Upper lobe of left lung (tissue), 4 donors: ENCODE data around the gene E2F7.

Experiments used
- POLR2A ChIP-seq, 4 donors: fragments of 450-650 bp; IDR thresholded peaks; one replicate each; pipeline ENCODE4 v1.5.1; 2016 to 2017; ENCODE audit warnings: antibody characterized with exemption in 4 of 4, mild to moderate bottlenecking in 2 of 4
- POLR2AphosphoS5 ChIP-seq, 2 donors: sonication (generic); formaldehyde crosslinking; IDR thresholded peaks; one replicate each; pipeline ENCODE4 v1.5.1; 2017; ENCODE audit warnings: antibody characterized with exemption in 2 of 2
- TF ChIP-seq, protein P1 (sequence below), 6 experiments: fragments of 450-650 bp in 4 of 6; fragments of 200-600 bp in 2 of 6; sonication (generic) in 2 of 6; IDR thresholded peaks; one replicate each; pipeline ENCODE4 v1.5.1; 2016 to 2019; ENCODE audit warnings: antibody characterized with exemption in 6 of 6

DNA sequence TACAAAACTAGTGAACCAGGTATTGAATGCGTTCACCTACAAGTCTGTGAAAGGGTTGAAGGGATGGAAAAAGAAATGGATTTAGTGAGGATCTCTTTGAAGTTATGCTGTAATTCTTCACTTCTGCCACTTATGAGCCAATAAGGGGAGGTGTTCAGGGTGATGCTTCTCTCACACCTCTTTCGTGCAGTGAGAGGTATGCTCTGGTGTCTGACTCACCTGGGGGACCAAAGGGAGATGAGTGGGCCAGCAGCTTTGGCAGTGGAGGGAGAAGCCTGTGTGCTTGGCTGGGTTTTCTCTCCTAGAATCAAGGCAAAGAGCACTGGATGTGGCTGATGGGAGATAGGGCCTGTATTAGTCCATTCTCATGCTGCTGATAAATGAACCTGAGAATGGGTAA lies 45.4 kb downstream of the E2F7 start:
- TF ChIP-seq, protein P1, sequence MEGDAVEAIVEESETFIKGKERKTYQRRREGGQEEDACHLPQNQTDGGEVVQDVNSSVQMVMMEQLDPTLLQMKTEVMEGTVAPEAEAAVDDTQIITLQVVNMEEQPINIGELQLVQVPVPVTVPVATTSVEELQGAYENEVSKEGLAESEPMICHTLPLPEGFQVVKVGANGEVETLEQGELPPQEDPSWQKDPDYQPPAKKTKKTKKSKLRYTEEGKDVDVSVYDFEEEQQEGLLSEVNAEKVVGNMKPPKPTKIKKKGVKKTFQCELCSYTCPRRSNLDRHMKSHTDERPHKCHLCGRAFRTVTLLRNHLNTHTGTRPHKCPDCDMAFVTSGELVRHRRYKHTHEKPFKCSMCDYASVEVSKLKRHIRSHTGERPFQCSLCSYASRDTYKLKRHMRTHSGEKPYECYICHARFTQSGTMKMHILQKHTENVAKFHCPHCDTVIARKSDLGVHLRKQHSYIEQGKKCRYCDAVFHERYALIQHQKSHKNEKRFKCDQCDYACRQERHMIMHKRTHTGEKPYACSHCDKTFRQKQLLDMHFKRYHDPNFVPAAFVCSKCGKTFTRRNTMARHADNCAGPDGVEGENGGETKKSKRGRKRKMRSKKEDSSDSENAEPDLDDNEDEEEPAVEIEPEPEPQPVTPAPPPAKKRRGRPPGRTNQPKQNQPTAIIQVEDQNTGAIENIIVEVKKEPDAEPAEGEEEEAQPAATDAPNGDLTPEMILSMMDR (IDR thresholded peaks at IDR 0.05), result no peak
- TF ChIP-seq POLR2AphosphoS5 (IDR thresholded peaks at IDR 0.05) (no peak), POLR2A (IDR thresholded peaks at IDR 0.05) (no peak)
